Measurements from ENCODE around the gene MYO19.

DNA sequence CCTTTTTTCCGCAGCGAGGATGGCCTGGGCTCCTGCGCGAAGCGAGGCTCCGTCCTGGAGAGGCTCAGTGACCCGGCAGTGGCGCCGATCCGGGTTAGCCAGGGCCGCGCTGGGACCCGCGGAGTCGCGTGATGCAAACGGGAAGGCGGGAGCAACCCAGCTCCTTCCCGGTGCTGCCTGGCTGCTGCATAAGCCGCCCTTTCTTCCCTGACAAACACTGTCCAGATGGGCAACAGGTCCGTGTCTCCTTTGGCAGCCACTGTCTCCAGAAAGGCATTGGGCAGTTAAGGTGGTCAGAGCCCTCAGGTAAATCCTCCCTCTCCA, 69.9 kb downstream of the MYO19 start:
- TF ChIP-seq CTCF (IDR thresholded peaks at IDR 0.05) (no peak), EZH2 (IDR thresholded peaks at IDR 0.05) (no peak)
